Stimulated activated CD8-positive, alpha-beta memory T cell treated with anti-CD3 and anti-CD28 coated beads, Interleukin-7, amount 100 ng/mL, for 24 hours (primary cell): ENCODE measurements around the gene TMUB1.
"Not testable (repeated sequence)": the region's sequence is repeated elsewhere in the genome, so short reads cannot be mapped to it uniquely, and the experiment has no call there.

ENCODE experiments used
- DNase-seq: peaks from one replicate; pipeline ENCODE4 v3.0.0-alpha.2; 2020; ENCODE audit warnings: low read depth

TMUB1 gene

DNA sequence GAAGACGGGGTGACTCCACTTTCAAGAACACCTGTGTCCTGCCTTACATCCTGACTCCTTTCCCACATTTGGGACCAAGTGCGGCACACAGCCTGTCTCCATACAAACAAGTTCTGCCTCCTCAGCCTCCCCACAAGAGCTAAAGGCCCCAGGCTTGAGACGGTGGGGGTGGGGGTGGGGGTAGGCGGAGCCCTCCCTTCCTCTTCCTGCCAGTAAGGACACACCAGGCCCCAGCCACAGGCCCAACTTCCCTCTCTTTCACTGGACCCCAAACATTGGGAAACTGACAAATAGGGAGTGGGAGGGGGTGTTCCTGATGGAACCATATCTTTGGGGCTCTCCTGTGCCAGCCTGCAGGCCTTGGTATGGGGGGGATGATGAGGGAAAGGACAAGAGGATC, 30.2 kb downstream of the TMUB1 start:
- DNase-seq, result no peak

DNA sequence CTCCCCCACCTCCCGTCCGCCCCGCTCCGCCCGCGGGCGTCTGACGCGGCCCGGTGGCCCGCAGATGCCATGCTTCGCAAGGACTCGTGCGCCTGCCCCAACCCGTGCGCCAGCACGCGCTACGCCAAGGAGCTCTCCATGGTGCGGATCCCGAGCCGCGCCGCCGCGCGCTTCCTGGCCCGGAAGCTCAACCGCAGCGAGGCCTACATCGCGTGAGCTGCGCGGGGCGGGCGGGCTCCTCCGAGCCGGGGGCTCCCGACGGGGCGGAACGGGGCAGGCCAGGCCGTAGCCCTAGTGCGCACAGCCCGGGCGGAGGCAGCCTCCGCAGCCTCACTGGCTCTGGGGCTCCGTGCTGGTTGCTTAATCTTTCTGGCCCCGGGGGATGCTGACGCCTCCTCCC, 32.2 kb downstream of the TMUB1 start:
- DNase-seq, result no peak

DNA sequence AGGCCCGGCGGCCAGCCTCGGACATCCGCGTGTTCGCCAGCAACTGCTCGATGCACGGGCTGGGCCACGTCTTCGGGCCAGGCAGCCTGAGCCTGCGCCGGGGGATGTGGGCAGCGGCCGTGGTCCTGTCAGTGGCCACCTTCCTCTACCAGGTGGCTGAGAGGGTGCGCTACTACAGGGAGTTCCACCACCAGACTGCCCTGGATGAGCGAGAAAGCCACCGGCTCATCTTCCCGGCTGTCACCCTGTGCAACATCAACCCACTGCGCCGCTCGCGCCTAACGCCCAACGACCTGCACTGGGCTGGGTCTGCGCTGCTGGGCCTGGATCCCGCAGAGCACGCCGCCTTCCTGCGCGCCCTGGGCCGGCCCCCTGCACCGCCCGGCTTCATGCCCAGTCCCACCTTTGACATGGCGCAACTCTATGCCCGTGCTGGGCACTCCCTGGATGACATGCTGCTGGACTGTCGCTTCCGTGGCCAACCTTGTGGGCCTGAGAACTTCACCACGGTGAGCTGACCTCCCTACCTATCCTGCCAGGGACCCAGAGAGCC, 34.3 kb downstream of the TMUB1 start:
- no peak for DNase-seq

DNA sequence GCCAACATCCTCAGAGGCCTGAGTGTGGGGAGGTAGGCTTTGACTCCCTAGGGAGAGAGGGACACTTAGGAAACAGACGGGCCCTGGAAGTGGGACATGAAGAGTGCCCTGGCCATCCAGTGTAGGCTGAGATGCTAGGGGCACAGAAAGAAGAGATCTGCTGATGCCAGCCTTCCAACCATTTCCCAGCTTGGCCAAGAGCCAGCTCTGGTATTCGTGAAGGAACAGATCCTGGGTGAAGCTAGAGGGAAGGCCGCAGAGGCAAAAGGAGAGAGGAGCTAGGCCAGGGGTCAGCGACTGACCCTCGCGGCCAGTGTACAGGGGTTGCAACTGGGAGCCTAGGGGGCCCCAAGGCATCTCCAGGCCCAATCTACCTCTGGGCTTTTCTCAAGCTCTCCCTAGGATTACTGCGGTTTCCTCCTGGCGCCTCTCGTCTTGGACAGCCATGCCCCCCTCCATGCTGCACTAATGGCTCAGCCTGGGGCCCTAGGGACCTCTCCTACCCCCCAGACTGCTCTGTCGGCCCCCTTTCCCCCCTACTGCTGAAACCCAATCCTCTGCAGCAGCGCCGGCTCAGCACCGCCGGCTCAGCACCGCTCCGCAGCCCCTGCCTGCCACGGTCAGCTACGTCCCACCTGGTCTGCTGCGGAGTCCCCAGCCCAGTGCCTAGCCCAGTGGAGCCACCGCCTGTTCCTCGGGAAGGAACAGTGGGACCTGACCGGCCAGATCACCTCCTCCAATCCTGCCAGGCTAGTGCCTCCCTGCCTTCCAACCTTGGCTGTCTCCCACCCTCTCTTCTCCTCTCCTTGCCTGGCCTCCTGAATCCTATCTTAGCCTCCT, 35.1 kb downstream of the TMUB1 start, which contains the start of gene ASIC3:
ASIC3 (plus strand) TSS at position 556 of the 840 bp plus-strand sequence. CDS start 355 bp downstream, outside the sequence.
- no peak for DNase-seq

GRCh38 chr7:151046603-151047573, 36.4 kb downstream of the TMUB1 start:
- DNase-seq, result no peak

GRCh38 chr7:151045967-151046366, 37.3 kb downstream of the TMUB1 start:
- no peak for DNase-seq

DNA sequence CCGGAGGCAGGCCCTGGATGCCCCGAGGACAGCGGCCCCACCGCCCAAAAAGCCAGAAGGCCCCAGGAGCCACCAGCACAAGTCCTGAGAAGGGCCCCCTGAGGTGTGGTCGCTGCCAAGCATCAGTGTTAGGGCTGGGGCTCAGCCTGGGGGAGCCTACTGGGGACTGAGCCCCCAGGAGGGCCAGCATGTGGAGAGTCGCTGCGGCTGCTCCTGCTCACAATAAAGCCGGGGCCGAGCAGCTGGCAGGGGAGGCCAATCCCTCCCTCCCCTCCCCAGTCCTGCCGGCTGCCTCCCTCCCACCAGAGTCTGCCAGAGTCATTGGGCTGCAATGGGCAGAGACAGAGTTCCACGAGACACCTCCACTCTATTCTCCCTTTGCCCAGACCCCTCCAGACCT, 38.0 kb downstream of the TMUB1 start:
- no peak for DNase-seq

GRCh38 chr7:151043959-151044358, 39.3 kb downstream of the TMUB1 start:
- no peak for DNase-seq

GRCh38 chr7:151043449-151043848, 39.8 kb downstream of the TMUB1 start:
- not testable (repeated sequence) for DNase-seq

DNA sequence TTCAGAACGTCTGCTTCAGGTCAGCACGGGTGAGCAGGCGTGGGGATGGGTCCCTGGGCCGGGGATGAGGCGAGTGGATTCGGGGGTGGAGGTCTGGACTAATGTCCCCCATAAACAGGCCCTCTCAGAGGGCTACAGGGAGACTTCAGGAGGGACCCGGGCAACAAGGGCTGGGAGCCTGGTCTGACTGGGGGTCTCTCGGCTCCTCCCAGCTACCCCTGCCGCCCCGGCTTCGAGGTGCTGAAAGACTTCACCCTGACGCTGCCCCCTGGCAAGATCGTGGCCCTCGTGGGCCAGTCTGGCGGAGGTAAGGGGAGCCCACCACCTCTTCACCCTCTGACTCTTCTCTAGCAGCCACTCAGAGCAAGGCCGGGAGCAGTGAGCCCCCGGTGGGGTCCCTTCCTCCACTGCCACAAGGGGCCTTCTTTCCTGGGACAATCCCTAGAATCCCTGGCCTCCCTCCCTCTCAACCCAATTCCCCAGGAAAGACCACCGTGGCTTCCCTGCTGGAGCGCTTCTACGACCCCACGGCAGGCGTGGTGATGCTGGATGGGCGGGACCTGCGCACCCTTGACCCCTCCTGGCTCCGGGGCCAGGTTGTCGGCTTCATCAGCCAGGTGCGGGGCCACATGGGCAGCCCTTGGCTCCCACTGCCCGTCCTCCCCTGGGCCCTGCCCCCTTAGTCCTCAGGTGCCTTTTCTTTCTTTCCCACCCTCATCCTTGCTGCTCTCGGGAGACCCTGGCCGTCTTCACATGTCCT, 42.5 kb downstream of the TMUB1 start:
- no peak for DNase-seq

GRCh38 chr7:151039850-151040548, 43.3 kb downstream of the TMUB1 start:
- DNase-seq, result no peak

DNA sequence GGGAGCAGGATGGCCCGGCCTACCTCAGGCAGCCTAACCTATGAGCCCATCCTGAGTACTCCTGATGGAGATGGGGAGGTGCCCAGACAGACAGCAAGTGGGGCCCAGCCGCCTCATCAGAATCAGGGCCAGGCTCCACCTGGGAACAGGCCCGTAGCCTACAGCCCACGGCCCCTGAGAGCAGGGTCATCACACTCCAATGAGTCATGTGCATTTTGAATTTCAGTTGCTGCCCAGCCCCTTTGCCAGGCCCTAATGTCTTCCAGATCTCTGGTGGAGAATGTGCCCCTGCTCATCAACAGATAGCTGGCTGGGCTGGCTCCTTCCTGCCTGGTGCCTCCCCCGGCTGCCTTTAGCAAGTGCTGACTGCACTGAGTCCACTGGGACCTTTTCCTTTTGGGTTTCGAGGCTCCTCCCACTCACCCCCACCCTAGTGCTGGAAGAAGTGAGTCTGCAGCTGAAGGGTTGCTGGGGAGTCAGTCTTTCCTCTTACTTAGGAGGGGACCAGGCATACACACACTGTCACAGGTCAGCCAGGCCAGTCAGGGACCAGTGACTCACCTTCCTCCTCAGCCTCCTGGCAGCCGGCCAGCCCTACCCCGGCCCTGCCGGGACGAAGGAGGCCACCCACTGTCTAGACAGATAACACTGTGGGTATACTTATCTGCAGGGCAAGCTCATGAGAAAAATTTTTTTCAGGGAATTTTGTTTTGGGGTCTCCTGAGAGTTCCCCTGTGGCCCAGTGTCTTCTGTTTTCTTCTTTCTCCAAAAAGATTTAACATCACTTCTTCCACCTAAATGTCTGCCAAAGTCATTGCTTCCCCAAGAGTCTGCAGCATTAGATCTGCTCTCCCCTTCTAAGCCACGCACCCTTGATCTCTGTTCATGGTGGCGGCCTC, 44.1 kb downstream of the TMUB1 start:
- DNase-seq, result peak; percentile 61

DNA sequence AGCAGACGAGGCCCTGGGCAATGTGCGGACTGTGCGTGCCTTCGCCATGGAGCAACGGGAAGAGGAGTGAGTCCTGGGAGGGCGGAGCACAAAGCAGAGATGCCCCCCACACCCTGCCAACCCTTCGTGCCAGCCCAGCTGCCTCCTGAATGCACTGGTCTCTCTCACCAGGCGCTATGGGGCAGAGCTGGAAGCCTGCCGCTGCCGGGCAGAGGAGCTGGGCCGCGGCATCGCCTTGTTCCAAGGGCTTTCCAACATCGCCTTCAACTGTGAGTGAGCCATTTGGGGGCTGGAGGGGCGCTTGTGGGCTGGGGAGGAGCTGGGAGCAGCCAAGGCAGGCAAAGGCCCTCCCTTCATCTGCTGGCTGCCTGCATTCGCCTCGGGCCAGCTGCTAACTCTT, 47.4 kb downstream of the TMUB1 start:
- DNase-seq, result no peak

- no peak for DNase-seq
Measured at GRCh38 chr7:151035026-151035717, 48.1 kb downstream of the TMUB1 start.

- DNase-seq, result no peak
Measured at GRCh38 chr7:151034312-151035025, 48.8 kb downstream of the TMUB1 start.

GRCh38 chr7:151033864-151034249, 49.4 kb downstream of the TMUB1 start:
- DNase-seq, result no peak

GRCh38 chr7:151032936-151033863, 50.1 kb downstream of the TMUB1 start:
- DNase-seq, result no peak
